ENCODE data around the gene NETO1.

GRCh38 chr18:72830109-72830508 is 37.7 kb downstream of the NETO1 start:
- no peak for TF ChIP-seq POLR2A (IDR thresholded peaks at IDR 0.05)
- no peak for TF ChIP-seq CTCF (IDR thresholded peaks at IDR 0.05)
